Retina (tissue), 1 donor: Measurements from ENCODE around the gene BICD1.

Experiments
- DNase-seq: peaks from one replicate; pipeline ENCODE4 v3.0.0-alpha.2; 2016

Gene BICD1

DNA sequence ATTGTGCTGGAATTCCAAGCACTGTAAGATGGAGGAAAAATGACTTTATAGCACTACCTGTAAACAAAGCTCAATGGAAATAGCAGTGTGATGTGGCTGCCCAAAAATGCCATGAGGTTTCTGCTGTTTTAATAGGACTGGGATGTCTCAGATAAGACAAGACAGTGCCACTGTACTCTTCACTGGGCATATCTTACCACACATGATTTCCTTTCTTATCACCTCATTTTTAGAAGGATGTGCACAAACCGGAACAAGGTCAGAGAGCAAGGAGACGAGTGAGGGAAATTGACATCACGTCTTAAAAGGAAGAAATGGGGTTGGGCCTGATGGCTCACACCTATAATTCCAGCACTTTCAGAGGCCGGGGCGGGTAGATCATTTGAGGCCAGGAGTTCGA lies 254.3 kb downstream of the BICD1 start:
- no peak for DNase-seq

DNA sequence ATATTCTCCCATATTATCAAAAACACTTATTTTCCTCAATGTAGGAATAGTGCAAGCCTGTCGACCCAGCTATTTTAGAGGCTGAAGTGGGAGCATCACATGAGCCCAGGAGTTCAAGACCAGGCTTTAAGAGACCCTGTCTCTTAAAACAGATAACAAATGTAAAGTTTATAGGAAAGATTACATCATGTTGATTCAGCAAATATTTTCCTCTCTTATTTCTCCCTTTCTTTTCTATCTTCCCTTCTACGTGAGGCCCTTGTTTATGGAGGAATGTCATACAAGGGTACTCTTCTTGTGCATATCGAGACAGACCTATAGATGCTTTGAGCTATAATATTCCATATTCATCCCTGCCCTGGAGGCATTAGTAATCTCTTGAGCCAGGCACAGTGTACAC lies 256.2 kb downstream of the BICD1 start:
- DNase-seq, result no peak

DNA sequence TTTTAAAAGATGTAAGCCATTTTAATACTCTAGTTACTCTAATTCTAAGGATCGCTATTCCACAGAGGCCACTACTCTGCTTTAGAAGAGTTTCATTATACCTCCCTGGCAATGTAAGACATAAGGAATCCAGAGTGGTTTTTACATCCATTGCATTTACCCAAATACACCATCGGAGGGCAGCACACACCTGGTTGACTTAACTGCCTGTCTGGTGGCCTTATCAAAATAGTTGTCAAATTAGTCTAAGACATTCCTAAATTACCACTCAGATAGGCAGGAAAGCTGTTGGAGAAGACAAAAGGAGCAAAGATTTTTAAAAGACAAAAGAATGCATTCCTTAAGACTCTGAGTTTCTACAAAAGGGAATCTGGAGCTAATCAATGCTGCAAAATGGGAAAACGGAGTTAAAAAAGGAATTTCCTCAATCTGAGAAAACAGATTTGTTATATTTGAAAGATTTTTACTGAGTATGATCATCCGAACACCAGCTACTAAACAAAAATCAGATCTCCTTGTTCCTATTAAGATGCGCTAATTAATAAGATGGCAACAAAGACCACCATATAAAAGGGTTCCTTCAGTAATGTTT lies 258.9 kb downstream of the BICD1 start:
- peak; percentile 63 for DNase-seq

DNA sequence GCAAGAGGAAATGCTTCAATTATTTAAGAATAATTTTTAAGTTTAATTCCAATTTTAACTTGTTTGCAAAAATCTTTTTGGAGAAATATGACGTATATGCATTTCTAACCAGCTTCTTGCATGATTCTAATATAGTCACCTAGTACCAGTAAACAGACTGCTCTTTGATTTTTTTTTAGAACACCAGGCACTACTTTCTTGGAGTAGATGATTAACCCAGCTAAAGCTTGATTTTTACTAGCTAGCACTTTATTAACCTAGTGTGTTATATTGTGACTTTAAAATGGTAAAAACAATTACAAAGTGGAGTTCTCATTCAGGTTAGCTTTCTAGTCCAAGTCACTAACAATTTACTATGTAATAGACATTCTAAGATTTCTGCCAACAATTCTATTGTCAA lies 260.1 kb downstream of the BICD1 start:
- no peak for DNase-seq

DNA sequence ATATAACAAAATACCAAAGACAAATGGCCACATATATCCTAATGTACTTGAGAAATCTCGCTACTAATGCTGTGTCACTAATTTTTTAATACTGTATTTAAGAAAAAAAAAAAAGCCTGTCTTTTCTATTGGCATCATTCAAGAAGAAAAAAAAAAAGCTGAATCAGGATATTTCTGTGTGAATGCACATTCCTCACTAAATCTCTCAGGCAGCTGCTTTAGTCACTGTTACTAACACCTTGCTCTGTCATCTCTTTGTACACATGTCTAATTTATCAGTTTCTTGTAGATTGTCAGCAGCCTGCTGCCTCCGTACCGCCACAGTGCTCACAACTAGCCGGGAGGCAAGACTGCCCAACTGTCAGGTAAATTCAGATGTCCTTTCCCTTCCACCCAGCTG lies 260.7 kb downstream of the BICD1 start:
- DNase-seq, result no peak

DNA sequence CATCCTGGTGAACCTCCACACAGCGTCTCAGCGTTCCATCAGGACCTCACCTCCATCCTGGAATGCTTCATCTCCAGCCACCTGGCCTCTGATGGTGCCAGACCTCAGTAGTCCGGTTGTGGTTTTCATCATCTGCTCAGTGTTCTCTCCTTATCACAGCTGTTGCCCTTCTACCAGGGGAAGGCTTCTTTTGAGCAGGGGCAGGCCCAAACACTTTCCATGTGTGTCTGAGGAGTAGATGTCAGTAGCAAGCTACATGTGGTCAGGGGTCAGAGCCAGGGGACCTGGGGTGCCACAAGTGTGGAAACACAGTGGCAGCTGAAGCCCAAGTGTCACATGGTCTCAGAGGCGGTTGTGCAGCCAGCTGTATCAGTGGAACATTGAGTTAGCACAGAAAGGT lies 262.6 kb downstream of the BICD1 start:
- DNase-seq, result no peak

DNA sequence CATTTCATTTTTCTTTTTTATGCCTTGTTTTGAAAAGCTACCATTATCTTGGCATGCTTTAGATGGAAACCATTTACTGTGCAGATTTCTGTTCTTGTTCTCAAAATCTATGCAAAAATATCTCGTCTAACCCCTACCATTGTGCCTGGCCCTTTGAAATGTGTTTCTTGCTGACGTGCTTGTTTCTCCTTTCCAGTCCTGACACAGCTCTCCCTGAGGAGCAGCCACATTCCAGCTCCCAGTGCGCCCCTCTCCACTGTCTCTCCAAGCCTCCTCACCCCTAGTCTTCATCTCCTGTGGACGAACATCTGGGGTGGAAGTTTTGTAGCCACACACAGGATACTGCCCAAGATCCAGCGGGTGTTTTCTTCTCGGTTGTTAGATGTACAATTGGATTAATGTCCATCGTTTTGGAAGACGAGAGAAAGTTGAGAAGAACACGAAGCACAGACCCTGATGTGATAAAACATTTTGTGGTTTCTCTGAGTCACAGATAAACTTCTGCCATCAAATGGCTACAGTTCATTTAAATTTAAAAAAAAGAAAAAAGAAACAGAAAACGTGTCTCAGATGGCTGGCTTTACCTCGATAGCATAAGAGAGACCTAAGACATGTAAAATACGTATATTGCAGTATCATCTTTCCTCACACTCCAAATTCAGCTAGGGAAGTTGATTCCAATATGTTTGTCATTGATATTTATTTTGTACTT lies 270.9 kb downstream of the BICD1 start:
- DNase-seq, result no peak

DNA sequence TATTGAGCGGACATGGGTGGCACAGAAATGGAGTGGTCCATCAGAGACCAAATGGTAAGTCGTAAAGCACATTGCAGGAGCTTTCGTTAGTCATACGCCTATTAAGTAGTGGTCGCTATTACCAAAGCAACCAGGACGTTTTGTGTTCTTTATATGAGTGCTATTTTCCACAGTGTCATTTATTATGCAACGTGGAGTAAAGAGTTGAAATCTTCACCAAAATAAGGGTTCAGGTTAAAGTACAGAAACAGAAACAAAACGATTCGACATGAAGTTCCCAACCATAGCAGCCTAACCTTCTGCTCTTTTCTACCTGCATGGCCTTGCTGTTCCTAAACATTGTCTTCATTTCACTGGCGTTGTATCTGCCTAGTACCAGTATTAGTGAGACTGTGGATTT lies 272.6 kb downstream of the BICD1 start:
- no peak for DNase-seq

DNA sequence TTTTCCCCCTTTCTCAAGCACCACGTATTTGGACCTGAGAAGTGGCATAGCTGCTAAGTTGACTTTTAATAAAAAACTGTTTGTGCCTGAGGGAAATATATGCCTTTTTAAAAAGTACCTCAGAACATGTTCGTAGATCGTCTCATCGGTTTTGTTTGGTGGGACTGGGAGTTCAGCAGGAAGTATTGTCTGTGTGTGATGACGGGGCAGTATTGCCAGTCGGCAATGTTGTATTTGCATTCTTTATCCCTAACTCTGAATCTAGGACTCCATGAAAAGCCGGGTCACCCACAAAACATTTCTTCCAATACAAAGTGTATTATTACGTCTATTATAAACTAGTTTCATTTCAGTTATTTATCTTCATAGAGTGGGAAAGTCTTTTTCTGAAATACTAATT lies 273.0 kb downstream of the BICD1 start:
- DNase-seq, result no peak

DNA sequence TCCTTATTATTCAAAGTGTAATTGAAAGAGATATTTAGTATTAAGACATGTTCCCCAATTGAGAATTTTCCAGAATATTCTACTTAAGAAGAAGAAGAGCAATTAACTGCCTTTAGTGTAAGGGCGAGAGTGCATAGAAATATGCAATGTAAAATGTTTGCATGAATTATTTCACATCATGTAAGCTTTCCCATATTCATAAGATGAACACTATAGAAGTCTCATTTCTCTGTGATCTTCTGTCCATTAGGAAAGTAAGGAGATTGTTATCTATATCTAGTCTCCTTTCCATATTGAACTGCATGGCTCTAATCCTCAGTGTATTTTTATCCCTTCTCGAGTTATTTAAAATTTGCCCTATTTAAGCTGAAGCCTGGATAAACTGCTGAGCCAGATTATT lies 275.6 kb downstream of the BICD1 start:
- DNase-seq, result no peak

DNA sequence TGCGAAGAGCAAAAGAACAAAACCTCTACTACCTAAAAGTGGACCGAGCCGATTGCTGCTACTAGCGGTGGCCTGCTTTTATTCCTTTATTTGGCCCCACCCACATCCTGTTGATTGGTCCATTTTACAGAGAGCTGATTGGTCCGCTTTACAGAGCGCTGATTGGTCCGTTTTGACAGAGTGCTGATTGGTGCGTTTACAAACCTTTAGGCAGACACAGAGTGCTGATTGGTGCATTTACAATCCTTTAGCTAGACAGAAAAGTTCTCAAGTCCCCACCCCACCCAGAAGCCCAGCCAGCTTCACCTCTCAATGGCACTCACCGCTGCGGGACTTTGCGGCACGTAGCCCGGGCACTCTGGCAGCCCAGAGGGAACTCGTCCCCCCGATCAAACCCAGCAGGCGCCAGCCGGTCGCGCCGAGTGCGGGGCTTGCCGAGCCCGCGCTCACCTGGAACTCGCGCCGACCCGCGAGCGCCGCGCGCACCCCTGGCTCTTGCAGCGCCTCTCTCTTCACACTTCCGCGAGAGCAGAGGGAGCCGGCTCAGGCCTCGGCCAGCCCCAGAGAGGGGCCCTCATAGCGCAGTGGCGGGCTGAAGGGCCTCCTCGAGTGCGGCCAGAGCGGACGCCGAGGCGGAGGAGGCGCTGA lies 284.0 kb downstream of the BICD1 start:
- peak; percentile 58 for DNase-seq

DNA sequence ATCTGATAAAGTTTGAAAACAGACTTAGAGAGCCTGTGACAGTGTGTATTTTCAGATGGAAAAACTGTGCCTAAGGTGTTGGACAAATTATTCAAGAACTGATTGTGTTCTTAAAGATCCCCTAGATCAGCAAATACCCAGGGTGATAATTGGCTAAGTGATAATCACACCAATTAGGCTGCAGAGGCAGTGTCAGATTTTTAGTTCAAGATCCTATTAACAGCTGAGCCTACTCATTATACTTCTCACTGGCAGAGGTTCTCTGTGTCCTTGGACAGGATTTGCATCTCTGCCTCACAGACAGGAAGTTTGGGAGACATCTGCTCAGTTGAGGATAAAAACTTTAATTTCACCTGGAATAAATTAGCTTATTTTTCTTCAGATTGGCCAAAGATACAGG lies 288.4 kb downstream of the BICD1 start:
- DNase-seq, result no peak

DNA sequence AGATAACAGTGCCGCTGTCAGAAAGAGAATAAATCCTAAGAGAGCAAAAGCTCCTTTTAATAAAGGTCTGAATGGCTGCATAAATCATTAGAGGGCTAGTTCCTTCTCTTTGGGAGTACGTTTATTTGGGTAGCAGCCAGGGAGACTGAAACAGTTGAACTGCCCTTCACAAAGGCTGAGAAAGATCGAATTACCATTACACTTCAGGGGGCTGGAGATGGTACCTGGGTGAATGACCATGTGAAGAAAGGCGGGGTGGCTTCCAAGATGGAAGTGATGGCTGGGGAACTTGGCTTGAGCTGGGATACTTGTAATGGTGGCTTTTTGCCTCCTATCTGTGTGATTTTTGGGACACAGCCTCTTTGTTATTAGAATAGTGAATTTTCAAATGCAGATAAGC lies 291.0 kb downstream of the BICD1 start:
- no peak for DNase-seq

DNA sequence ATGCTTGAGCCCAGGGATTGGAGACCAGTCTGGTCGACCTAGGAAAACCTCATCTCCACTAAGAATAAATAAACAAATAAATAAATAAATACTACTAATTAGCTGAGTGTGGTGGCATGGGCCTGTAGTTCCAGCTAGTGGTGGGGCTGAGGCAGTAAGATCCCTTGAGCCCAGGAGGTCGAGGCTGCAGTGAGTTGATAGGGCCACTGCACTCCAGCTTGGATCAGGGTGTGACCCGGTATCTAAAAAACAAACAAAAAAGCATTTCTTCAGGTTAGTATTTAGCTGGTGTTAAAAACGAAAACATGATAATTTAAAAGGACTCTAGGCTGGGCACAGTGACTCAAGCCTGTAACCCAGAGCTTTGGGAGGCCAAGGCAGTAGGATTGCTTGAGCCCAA lies 291.5 kb downstream of the BICD1 start:
- DNase-seq, result no peak

DNA sequence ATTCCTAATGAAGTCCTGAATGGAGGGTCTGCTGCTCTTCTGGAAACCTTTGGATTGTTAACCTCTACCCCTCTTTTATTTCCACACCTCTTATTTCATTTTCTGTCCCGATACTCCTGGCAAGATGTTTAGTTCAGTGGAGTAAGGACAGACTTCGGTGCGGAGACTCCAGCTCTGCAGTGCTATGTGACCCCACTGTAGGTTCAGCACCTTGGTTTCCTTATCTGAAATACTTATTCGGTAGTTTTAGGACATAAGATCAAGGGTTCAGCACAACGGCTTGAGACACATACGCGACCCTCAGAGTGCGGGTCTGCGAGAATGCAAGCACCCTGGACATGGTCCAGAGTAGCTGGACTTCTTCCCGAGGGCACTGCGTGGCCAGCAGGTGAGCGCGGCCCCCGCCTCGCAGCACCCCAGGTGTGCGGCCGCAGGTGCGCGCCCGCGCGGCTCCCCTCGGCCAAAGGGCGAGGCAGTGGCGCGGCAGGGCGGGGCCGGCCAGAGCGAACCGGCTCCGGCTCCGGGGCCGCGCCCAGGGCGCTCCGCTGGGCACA lies 292.2 kb downstream of the BICD1 start:
- DNase-seq, result peak; percentile 38

DNA sequence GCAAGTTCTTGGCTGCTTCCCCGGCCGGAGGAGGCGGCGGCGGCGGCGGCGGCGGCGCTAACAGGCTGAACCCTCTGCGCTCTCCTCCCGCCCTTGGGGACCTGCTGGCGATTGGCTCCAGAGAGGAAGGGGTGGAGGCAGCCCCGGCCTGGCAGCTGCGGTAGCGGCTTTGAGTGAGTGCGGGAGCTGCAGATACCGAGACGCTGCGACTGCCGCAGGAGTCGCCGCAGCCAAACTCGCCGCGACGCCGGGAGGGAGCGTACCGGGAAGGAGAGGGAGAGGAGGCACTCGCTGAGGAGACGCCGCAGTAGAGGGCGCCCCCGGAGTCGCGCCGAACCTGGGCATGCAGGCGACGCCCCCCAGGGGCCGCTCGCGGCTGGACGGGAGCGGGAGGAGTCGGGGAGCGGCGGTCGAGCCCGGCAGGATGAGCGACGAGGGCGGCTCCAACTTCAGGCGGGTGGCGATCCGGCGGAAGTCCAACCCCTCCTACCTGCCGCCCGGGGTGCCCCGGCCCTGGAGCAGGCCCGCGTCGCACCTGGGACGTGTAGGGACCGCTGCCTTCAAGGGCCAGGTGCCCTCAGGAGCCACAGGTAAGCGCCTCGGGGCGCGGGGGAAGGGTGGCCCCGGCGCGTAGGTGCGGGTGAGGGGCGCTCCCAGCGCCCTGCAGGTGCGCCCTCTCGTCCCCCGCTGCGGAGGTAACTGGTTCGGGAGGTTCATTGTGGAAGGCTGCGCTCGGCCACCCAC lies 292.9 kb downstream of the BICD1 start, which contains the start of gene FGD4:
TSS of gene FGD4 (plus strand) at position 189 of the 744 bp plus-strand sequence.
- DNase-seq, result peak; percentile 94

DNA sequence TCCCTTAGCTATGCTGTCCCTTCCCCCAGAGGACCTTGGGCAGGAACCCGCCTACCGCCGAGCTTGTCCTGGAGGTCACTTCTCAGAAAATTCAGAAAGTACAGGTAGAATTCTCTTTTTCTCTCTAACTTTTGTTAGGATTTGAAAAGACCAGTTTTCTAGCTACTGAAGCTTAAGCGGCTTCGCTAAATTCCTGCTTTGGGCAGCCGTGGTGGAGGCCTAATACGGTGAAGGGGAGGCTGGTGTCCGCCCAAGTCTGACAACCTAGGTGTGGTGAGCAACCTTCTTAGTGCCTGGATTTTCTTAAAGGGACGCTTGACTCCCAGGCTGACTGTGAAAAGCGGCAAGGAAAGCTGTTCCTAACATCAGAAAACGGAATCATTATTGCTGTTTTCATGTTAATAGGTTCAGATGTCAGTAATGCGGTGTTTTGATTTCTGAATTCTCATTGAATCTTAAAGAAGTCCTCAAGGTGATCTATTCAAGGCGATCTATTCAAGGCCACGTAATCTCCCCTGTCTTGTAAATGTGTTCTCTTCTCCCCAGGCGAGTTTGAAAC lies 293.5 kb downstream of the BICD1 start:
- DNase-seq, result no peak

DNA sequence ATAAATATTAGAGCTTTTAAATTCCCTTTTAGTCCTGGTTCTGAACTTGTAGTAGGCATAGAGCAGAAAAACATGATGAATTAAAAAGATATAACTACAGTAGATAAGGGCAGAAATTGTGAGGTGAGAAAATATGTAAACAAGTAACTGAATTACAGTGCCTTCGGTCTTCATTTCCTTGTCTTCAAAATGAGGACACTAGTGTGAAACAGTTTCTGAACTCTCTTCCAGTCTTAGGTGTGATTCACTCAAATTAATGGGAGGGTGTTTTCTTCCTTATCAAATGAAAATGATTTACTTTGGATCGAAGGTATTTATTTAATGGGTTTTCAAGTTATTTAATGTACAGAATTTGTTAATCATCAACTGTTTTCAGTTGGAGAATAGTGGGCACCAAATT lies 294.2 kb downstream of the BICD1 start:
- DNase-seq, result no peak

DNA sequence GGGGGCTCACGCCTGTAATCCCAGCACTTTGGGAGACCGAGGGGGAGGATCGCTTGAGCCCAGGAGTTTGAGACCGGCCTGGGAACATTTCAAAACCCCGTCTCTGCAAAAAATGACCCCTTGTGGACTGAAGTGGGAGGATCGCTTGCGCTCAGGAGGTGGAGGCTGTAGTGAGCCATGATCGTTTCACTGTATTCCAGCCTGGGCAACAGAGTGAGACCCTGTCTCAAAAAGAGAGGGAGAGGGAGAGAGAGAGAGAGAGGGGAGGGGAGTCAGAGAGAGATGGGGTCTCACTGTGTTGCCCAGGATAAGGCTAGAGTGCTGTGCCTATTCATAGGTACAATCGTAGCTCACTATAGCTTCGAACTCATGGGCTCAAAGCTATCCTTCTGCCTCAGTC lies 295.5 kb downstream of the BICD1 start:
- no peak for DNase-seq

DNA sequence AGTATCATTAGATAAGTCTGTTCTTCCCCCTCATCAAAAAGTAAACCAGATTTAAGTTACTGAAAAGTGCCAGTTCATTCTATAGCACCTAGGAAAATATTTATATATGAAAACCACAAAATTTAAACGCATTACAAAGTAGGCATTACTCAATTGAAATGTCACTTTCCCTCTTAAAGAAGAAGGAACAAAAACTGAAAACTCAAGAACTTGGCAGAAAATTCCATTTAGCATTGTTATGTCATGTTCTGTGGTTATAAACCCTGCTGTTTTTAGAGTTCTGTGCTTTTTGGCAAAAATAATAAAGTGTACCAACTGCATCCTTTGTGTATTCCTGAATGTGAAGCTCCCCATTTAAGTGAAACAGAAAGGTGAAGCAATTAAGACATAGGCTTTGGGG lies 296.3 kb downstream of the BICD1 start:
- DNase-seq, result no peak

DNA sequence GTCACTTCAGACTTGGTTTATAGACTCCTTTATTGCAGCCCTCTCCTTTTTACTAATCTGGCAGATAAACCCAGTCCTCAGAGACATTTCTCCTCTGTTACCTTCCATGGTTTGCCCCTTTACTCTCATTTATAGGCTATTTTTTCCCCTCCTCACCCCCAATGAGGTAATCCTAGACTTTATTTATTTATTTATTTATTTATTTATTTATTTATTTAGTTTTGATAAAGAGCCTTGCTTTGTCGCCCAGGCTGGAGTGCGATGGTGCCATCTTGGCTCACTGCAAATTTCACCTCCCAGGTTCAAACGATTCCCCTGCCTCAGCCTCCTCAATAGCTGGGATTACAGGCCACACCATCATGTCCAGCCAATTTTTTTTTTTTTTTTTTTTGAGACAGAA lies 301.1 kb downstream of the BICD1 start:
- no peak for DNase-seq

DNA sequence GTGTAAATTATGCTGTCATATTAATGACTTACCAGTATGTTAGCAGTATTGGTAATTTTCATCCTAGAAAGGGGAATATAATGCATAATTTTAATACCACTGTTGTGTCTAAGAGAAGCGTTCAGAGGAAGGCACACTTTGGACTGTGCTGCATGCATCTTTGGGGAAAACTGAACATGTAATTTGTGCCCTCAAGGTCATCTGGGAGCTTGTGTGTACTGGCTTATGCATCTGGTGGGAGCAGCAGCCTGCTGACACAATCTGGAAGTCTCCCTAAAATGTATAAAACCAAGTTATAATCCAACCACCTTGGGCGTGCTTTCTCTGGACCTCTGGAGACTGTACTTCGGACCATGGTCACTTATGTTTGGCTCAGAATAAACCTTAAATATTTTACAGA lies 306.8 kb downstream of the BICD1 start:
- no peak for DNase-seq

DNA sequence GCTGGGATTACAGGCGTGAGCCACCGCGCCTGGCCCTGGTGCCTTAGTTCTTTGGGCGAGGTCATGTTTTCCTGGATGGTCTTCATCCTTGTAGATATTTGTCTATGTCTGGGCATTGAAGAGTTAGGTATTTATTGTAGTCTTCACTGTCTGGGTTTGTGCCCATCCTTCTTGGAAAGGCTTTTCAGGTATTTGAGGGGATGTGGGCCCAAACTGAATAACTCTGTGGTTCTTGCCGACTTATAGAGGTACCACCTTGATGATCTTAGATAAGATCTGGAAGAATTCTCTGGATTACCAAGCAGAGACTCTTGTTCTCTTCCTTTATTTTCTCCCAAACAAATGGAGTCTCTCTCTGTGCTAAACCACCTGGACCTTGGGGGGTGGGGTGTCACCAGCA lies 311.6 kb downstream of the BICD1 start:
- DNase-seq, result no peak
